Activated CD4-positive, CD25-positive, alpha-beta regulatory T cell treated with anti-CD3 and anti-CD28 coated beads, Interleukin-2, amount 50 U/mL, for 72 hours (primary cell): ENCODE measurements around the gene FCRL6.

Source experiments
- DNase-seq: peaks from one replicate; pipeline ENCODE4 v3.0.0; 2021

The FCRL6 gene

DNA sequence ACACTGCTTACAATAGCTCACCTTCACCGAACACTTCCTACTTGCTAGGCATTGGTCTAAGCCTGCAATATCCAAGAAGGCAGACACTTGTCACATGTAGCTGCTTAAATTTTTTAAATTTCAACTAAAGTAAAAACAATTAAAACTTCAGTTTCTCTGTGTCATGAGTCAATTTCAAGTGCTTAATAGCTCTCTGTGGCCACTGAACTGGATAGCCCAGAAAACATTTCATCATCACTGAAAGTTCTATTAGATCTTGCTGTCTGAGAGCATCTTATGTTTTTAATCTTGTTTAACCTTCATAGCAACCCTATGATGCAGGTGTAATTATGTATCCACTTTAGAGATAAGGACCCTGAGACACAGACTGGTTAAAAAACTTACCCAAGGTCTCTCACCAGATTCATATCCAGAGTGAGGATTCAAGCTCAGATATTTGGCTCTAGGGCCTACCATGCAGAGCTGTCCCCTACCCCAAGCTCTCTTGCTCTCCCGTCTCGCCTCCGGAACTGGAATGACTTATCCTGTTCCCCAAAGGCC, 2.6 kb upstream of the FCRL6 start:
- DNase-seq: no peak

DNA sequence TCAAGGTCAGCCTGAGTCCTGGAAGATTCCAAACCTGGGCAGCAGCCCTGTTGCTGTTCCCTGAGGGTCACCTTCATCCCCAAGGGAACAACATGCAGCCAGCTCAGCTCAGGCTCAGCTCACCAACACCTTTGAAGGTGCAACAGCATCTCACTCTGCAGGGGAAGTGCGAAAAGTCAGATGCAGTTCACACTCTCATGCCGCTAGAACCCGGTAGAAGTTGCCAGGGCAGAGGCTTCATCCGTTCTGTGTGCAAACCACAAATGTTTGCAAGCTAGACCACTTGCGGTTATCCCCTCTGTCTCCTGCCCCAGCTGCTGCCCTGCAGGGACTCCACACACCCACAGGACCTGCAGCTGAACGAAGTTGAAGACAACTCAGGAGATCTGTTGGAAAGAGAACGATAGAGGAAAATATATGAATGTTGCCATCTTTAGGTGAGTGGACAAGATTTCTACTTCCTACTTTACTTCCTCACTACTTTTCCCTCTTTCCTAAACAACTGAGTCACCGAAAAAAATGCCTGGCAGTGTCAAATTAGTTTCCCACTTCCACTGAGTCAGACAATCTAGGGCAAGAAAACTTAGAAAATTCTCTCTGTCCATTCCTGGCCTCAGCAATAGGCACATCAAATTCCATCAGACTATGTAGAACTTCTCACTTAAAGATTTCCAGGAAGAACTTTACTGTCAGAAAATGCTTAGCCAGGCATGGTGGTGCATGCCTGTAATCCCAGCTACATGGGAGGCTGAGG, 1.8 kb upstream of the FCRL6 start:
- DNase-seq: no peak

DNA sequence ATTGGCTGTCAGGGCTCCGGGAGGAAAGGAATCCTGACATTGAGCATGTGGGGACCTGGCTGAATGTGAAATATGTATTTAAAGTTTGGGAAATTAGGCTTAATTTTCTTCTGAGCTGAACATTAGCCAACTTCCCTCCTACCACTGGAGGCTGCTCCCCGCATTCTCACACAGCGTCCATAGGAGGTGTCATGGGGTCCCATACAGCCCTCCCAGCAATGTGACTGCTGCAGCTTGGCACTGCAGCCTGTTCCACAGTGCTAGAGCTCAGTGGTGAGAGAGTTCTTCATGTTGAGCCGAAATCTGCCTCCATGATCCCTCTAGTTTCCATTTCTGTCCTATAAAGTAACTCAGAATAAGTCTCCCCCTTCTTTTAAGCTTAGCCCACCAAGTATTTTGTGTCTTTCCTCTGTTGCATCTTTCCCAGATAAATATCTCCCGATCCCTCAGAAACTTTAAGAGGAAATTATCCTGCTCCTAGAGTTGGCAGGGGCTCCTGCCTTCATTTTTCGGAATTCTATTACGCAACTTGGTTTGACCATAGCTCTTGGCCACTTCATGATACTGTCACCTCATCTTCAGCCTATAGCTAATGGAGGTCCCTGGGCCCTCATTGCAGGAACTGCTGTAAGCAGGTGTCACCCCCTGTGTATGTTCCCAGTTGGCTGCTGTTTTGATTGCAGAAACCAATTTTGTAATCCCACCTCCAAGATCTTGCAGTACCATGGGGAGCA, 2.0 kb downstream of the FCRL6 start:
- DNase-seq: no peak

DNA sequence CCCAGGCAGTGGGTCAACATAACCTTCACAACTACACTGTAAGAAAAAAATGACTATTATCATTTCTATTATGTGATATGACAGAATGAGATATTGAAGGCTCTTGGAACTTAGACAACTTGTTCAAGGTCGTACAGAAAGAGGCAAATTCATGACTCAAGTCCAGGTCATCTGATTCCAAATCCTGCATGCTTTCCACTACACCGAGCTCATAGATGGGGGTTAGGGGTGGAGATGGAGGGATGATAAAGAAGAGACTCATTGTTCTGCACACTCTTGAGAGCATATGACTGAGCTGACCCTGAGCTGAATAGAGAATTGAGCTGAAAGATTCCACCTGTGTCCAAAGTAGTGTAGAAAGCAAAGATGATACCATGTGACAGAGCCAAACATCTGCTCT, 2.8 kb downstream of the FCRL6 start:
- no peak for DNase-seq

DNA sequence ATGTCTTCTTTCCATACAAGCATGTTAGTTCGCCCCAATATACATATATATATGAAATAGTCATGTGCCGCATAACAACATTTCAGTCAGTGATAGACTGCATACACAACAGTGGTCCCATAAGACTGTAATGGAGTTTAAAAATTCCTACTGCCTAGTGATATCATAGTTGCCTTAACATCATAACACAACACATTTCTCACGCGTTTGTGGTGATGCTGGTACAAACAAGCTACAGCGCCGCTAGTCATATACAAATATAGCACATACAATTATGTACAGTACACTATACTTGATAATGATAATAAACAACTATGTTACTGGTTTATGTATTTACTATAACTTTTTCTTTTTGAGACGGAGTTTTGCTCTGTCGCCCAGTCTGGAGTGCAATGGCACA, 13.8 kb downstream of the FCRL6 start:
- no peak for DNase-seq

DNA sequence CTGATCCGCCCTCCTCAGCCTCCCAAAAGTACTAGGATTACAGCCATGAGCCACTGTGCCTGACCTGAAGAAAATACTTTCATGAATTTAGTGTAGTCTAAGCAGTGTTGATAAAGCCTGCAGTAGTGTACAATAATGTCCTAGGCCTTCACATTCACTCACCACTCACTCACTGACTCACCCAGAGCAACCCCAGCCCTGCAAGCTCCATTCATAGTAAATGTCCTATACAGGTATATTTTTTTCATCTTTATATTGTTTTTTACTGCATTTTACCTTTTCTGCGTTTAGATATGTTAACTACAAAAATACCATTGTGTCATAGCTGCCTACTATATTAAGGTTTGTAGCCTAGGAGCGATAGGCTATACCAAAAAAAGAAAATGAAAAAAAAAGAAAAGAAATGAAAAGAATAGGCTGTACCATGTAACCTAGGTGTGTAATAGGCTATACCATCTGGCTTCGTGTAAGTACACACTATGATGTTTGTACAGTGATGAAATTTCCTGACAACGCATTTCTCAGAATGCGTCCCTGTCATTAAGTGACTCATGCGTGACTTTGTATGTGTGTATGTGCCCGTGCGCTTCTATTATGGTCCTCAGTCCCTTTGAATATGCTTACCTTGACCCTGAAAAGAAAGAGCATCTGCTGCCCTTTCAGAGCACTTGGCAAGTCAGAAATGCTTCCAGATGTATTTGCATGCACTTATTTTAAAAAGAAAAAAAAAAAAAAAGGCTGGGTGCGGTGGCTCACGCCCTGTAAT, 15.3 kb downstream of the FCRL6 start:
- DNase-seq: no peak

DNA sequence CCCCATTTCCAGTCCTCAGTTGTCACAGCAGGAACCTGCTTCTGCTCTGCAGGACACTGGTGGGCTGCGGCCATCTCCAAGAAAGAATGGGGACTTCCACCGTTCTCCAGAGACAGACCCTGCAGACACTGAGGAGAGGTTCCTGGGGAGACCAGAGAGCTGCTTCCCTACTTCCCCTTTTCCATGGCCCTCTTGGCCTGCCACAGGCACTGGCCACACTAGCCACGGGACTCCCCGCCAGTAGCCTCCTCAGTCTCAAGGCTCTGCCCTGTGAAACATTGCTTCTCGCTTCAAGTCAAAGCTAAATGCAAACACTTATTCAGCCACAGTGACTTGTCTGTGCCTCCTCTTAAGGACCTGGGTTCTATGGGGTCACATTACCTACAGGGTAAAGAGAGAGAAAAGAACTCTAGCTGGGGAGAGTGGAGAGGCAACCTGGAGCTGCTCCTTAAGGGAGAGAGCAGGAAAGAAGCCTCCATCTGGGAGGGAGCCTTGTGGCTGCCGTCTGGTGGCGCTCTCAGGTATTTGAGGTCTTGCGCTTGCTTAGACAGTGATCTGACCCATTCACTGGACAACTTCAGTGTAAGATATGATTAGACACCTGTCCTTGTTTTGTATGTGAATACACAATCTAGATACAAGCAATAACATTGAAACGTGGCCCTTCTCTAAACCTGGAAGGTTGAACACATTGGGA, 19.2 kb downstream of the FCRL6 start:
- DNase-seq: no peak

DNA sequence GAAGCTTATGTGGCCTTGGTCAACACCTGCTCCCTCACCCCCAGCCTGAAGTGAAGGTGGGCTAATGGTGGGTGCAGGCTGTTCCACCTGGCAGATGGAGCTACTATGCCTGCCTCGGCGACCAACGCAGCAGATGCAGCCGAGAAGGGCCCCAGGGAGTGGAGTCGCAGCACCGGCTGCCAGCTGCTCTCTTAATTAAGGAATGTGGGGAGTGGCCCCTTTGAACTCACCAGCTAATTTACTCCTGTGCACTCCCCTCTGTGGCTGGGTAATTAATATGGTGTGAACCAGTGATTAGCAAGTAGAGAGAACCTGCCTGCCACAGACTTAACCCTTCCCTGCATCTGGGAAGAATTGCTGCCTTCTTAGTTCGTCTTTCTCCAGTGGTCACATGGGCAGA, 21.2 kb downstream of the FCRL6 start:
- DNase-seq: no peak

DNA sequence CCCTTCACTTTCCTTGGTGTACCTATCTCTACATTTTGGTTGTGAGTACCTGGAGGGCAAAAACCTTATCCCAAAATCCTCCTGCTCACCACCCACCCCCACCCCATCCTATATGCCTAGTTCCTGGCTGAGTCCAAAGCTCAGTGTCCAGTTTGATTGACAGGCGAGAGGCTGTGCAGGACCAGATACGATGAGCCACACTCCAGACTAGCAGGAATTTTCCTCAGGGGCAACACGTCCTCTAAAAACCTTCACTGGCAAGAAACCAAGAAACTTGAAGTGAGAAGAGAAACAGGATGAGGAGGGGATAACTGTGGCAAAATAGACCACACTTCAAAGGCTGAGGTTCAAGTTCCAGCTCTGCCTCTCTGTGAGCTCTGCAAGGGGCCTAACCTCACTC, 23.4 kb downstream of the FCRL6 start:
- no peak for DNase-seq

DNA sequence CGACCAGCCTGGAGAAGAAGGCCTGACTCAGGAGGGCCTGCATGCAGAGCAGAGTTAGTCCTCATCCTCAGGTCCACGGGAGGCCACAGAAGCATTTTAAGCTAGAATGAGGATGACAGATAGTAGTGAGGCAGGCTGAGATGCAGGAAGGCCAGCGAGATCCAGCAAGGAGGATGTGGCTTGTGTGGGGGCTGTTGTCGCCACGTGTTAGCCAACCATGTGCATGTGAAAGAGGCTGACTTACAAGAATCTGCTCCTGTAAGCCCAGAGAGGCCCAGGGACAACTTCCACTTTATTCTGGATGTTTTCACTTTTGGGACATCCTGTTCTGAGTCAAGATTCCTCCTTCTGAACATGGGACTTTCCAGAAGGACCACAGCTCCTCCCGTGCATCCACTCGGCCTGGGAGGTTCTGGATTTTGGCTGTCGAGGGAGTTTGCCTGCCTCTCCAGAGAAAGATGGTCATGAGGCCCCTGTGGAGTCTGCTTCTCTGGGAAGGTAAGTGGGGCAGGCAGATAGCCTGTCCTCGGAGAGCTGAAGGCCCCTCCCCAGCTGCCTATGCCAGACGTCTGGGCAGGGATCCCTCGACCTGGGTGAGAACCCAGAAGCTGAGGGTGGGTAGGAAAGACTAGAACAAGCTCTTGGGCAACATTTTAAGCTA, 24.4 kb downstream of the FCRL6 start, which contains the start of gene SLAMF8:
Gene SLAMF8, plus strand, starts transcription at position 433 of the 661 bp plus-strand sequence. Its CDS starts 26 bp downstream, at position 459.
- DNase-seq: peak; percentile 44

DNA sequence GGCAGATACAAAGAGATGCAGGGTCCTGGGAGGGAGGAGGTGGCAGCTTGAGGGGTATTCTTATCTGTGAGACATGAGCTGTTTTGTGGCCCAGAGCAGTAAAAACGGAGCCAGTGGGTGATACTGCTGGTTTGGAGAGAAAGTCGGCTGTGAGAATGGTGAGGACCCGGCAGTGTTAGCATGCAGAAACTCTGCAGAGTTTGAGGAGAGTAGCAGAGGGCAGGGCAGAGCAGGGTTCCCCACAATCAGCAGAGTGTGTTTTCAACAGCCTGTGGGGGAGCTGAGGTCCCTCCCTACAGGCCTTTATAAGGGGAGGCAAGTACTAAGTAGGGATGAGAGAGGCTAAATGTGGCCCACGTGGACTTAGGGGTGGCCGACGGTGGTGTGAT, 24.9 kb downstream of the FCRL6 start:
- no peak for DNase-seq

DNA sequence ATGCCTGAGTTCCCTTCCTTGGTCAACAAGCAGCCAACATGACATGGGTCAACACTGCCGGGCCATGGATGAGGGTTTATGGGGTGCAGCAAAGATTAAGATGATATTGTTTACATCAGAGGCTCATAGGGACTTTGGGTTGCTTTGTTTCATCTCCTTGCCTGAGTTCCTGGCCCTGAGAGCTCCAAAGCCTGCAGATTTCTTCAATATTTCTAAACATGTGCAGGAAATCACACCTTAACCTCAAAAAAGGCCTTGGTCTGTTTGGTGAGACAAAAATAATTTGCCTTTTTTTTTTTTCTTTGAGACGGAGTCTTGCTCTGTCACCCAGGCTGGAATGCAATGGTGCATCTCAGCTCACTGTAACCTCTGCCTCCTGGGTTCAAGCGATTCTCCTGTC, 25.4 kb downstream of the FCRL6 start:
- DNase-seq: no peak

DNA sequence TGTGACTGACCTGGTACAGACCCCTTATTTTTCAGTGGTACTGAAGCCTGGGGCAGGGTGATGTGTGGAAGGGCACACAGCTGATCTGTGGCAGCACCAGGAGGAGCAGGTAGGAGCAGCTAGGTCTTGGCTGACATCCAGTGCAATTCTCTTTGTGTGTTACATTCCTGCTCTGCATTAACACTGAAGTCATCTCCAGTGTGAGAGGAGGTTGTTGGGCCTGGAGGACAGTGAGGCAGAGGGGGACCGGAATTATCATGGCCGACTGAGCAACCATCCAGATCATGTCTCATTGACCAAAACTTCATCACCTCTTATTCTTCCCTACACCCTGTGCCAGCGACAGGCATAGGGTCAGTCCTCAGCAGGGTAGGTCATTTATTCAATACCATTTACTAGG, 26.0 kb downstream of the FCRL6 start:
- no peak for DNase-seq

DNA sequence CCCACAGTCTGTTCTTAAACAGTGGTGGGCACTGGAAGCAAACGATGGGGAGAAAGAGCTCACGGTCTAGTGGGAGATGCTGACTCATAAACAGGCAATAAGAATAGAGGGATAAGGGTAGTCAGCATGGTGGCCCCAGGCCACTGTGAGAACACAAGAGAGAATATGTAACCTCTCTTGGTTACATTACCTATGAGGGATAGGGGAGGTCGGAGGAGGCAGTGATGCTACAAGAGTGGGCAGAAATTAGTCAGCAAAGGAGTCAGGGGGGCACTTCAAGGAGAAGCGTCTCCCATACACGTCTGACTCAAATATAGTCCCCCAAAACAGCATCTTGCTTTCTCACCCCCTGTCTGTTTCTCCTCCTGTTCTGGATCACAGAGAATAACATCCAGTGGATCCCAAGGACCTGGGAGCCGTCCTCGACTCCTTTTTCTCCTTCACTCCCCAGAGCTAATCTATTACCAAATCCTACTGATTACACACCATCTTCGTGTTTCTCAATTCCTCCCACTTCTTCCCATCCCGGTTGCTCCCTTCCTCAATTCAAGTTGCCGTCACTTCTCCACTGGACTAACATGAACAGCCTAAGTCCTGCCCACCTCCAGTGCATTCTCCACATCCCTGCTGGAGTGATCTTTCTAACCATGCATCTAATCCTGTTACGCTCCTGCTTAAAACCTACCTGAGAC, 26.6 kb downstream of the FCRL6 start:
- DNase-seq: no peak

DNA sequence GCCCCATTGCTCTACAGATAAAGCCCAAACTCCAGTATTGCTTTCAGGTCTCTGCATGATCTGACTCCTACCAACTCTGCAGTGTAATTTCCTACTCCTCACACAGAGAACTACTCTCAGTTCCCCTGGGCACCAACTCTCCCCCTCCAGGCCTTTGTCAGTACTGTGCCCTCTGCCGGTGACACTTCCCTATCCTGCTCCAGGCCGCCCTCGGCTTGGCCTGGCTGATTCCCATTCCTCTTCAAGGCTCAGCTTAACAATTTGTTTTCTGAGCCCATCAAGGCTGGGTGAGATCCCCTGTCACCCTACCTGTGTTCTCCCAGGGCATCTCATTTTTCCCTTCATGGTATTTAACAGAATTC, 27.1 kb downstream of the FCRL6 start:
- no peak for DNase-seq

DNA sequence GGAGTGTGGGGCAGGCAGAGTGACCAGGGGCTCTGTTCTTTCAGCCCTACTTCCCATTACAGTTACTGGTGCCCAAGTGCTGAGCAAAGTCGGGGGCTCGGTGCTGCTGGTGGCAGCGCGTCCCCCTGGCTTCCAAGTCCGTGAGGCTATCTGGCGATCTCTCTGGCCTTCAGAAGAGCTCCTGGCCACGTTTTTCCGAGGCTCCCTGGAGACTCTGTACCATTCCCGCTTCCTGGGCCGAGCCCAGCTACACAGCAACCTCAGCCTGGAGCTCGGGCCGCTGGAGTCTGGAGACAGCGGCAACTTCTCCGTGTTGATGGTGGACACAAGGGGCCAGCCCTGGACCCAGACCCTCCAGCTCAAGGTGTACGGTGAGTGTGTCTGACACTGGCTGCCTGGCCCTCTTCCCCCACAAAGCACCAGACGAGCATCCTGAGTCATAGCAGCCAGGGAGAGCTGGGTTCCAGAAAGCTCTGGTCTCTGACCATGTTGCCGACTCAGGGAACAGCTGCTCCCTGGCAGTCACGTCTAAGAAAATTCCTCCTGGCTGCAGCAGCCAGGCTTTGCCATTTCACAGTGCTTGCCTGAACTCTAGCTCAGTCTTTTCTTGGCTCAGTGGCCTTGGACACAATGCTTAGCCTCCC, 27.8 kb downstream of the FCRL6 start:
- DNase-seq: no peak

DNA sequence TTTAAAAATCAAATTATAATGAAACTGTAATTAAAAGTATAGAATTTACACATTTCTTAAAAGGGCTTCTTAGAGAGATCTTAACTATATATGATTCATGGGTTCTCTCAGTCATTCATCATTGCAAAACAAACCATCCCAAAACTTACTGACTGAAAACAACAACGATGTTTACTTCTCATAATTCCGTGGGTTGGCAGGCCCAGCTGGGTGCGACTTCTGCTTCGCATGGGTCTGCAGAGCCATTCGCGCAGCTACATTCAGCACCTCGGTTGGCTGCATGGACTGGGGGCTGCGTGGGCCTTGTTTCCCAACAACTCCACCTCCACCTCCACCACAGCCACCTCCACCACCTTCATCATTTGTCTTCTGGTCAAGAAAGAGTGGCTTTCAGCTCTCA, 28.6 kb downstream of the FCRL6 start:
- DNase-seq: no peak

DNA sequence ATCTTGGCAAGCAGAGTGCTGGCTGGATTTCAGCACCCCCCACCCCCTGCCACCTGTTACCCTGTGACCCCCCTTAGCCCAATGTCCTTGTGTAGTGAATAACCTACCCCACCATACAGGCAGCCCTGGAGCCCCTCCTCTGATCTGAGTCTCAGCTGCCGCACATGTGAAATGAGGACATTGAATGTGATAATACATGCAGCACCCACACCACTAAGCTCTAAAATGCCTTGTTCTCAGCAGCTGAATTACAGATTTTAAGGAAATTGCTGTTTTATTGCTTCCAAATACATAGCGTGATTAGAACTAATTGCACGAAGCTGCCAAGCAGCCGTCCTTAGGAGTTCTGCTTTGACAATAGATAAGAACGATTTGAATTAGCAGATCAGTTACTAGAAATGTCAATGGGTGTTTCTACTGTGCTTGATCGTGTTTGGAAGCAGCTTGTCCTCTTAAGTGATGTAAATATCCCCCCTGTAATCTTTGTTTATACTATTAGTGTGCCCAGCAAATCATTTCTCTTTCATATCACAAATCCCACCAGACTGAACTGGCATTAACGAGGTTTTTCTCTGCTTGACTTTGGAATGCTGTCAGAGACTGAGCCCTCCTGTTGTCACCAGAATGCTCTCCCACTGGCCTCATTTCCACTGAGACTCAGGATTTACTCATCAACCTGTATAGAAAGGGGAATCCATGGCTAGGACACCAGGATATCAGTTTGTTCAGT, 29.4 kb downstream of the FCRL6 start:
- DNase-seq: no peak

DNA sequence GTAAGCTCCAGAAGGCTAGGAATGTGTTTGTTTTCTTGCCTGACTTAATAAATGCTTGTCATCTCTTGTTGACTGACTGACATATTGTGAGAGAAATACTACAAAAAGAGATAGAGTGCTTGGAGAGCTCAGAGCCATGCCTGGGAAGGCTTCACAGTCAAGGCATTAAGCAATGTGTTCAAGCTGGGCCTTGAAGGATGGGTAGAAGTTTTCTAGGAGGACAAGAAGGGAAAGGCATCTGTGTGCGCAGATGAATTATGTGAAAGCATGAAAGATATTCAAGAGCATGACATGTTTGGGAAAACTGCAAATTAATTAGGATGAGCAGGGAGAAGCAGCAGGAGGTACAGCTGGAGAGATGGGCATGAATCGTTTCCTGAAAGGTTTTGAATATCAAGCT, 30.1 kb downstream of the FCRL6 start:
- no peak for DNase-seq

DNA sequence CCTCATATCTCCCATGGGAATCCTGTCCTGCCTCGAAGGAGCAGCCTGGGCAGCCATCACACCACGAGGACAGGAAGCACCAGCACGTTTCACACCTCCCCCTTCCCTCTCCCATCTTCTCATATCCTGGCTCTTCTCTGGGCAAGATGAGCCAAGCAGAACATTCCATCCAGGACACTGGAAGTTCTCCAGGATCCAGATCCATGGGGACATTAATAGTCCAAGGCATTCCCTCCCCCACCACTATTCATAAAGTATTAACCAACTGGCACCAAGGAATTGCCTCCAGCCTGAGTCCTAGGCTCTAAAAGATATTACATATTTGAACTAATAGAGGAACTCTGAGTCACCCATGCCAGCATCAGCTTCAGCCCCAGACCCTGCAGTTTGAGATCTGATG, 33.2 kb downstream of the FCRL6 start:
- no peak for DNase-seq
